A673 (cell line): ENCODE results near the gene MPZL1. TPM values are rescaled to one million over a fixed set of nuclear protein-coding genes. Genes with fewer than 3 reads are reported as not detected.

ENCODE experiments used
- BruUV-seq: library from RNA; stranded (reverse); fragments of 400-500 nt; replicated peaks from 2 replicates; lab custom pipeline; 2021; lab: Mats Ljungman, UMichigan
- CTCF ChIA-PET: fragments of 300-600 bp; sonication (Branson Sonifier 250); formaldehyde crosslinking; loops from one replicate; lab custom pipeline; 2022; ENCODE audit warnings: antibody characterized with exemption; lab: Charles Lee
- POLR2A ChIA-PET: fragments of 300-600 bp; sonication (Branson Sonifier 250); formaldehyde crosslinking; loops from one replicate; lab custom pipeline; 2022; ENCODE audit warnings: antibody characterized with exemption; ENCODE audit not compliant: low non-redundant PET; lab: Charles Lee
- DNase-seq: peaks from one replicate; pipeline ENCODE4 v3.0.0-alpha.2; 2015; ENCODE audit warnings: low spot score
- H3K27ac ChIP-seq: fragments of 200-600 bp; sonication (generic); 2 replicates; pipeline ENCODE4 v1.5.1; 2016; ENCODE audit warnings: mixed run types, low read depth, mild to moderate bottlenecking, mixed read lengths, antibody characterized with exemption, low read length; ENCODE audit not compliant: poor library complexity, severe bottlenecking
- H3K27me3 ChIP-seq: fragments of 200-600 bp; sonication (generic); replicated peaks from 2 replicates; pipeline ENCODE4 v1.6.1; 2017; ENCODE audit warnings: mixed run types, low read depth, mild to moderate bottlenecking, mixed read lengths, antibody characterized with exemption, low read length; ENCODE audit not compliant: insufficient read depth, poor library complexity
- H3K36me3 ChIP-seq: fragments of 200-600 bp; sonication (generic); 2 replicates; pipeline ENCODE4 v1.6.1; 2016; ENCODE audit warnings: mixed run types, mild to moderate bottlenecking, mixed read lengths, antibody characterized with exemption, low read length; ENCODE audit not compliant: insufficient read depth, poor library complexity, severe bottlenecking
- H3K4me1 ChIP-seq: fragments of 200-600 bp; sonication (generic); 2 replicates; pipeline ENCODE4 v1.6.1; 2017; ENCODE audit warnings: mixed run types, mild to moderate bottlenecking, mixed read lengths, antibody characterized with exemption, low read length; ENCODE audit not compliant: insufficient read depth, poor library complexity, severe bottlenecking
- H3K4me3 ChIP-seq: fragments of 200-600 bp; sonication (generic); 2 replicates; pipeline ENCODE4 v1.5.1; 2016; ENCODE audit warnings: low read depth, mixed run types, mild to moderate bottlenecking, mixed read lengths, low read length; ENCODE audit not compliant: poor library complexity, severe bottlenecking
- H3K9me3 ChIP-seq: fragments of 200-600 bp; sonication (generic); 2 replicates; pipeline ENCODE4 v1.6.1; 2016; ENCODE audit warnings: mixed run types, low read depth, mild to moderate bottlenecking, mixed read lengths, antibody characterized with exemption, low read length; ENCODE audit not compliant: poor library complexity, severe bottlenecking
- EZH2 ChIP-seq: fragments of 200-600 bp; sonication (generic); IDR thresholded peaks from 2 replicates; pipeline ENCODE4 v1.6.1; 2017; ENCODE audit warnings: borderline replicate concordance, low read depth, mild to moderate bottlenecking, mixed read lengths, antibody characterized with exemption, low read length; ENCODE audit not compliant: poor library complexity, severe bottlenecking
- intact Hi-C: fragments of 100-400 bp; cut with micrococcal nuclease; formaldehyde crosslinking; loops from one replicate; pipeline ENCODE4 v1.10.0; 2022; ENCODE audit not compliant: unreplicated experiment
- total RNA-seq: library from RNA; stranded (reverse); gene quantifications from 2 replicates; pipeline ENCODE4 v1.2.3, GENCODE V29; 2021

MPZL1 gene
- total RNA-seq, 1 experiment from 2014 or later, result 87.8 TPM

- Histone ChIP-seq H3K36me3 (no peaks in the 10 kb centered on the region), H3K27ac (no peak overlapping the region), H3K4me3 (no peak overlapping the region), H3K9me3 (no peaks in the 10 kb centered on the region), H3K27me3 (no peaks in the 10 kb centered on the region), H3K4me1 (no peaks in the 10 kb centered on the region)
- BruUV-seq, result no TSS peak
- no peak for TF ChIP-seq EZH2
- CTCF ChIA-PET, result no interaction called here
- POLR2A ChIA-PET, result no interaction called here
- intact Hi-C loops, result no loop called here
- DNase-seq, result no peak
These were observed 117.2 kb downstream of the MPZL1 start for GRCh38 chr1:167839009-167839408.

Other genes with a start within 250 kb of the MPZL1 start
- gene CD247, start 203.5 kb upstream of the MPZL1 start, total RNA-seq, result 0.59 and 1.4 TPM in 2 replicates
- gene CREG1, start 168.2 kb upstream of the MPZL1 start, total RNA-seq, result 7.7 and 8.1 TPM in 2 replicates
- gene RCSD1, start 91.8 kb upstream of the MPZL1 start, total RNA-seq, result not detected in 2 replicates
- gene ADCY10, start 192.2 kb downstream of the MPZL1 start, total RNA-seq, result 0.19 and 0.44 TPM in 2 replicates
- 31.9 and 32.0 TPM in 2 replicates for gene DCAF6, start 214.7 kb downstream of the MPZL1 start, total RNA-seq
- gene MPC2, start 215.1 kb downstream of the MPZL1 start, total RNA-seq, result 56.2 and 56.5 TPM in 2 replicates